HTR-8/SVneo (cell line): ENCODE measurements around the gene ZNF783.
"Not testable (repeated sequence)": the region's sequence is repeated elsewhere in the genome, so short reads cannot be mapped to it uniquely, and the experiment has no call there.

ENCODE experiments used
- DNase-seq: peaks from one replicate; pipeline ENCODE4 v3.0.0; 2011; ENCODE audit warnings: low spot score, mixed read lengths; ENCODE audit not compliant: insufficient read length
- FAIRE-seq: peaks from 2 replicates; lab custom pipeline; 2011; peaks lifted over from hg19 to GRCh38; lab: Jason Lieb, UNC

The ZNF783 gene

DNA sequence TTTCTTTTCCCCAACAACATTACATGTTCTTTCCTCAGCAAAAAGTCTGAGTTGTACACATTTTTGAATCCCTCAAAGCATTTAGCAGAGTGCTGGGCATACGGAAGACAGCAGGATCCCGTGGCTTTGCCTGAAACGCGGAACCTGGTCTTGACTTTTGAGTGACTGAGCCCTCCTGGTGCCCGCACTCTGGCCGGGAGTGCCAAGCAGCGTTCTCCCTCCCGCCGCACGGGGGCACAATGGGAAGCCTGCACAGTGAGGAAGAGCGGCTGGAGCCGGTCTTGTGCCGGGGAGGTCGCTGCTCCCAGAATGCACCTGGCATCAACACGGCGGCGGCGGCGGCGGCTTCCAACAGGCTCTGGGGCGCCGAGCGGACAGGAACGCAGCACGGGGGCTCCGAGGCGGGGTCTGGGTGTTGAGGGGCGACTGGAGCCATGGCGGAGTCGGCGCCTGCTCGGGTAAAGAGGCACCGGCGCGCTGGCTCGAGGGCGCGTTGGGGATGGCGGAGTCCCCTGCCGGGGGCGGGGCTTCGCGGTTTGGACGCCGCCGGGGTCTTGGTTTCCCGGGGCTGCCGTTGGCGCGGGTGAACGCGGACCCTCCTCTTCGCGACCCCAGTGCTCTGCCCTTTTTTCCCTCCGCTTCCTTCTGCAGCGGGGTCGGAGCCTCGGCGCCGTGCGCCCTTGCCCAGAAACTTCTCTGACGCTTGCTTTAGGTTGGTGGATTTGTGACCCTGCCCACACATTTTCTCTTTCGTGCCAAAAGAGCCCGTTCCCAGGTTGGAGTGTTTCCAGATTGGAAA, 22.5 kb upstream of the ZNF783 start, which contains the start of gene ZNF212:
Gene ZNF212 (plus strand): TSS at position 307 of the 799 bp plus-strand sequence. CDS start 128 bp downstream, at position 435.
- FAIRE-seq: no peak
- peak; percentile 93 for DNase-seq

DNA sequence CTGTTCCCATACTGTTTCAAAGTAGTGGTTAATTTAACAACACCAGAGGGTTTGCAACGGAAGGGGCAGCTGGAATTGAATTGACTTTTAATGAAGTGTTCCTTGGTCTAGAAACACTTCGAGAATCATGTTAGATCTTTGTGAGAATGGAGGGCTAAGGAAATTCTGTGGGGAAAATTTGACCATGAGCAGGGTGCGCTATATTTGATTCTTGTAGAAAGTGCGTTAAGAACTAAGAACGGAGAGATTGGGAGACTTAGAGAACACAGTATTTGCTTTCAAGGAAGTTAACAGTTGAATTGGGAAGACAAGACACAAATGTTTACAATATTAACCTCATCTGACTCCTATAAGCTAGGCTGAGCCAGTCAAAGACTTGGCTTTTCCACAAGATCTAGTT, 21.4 kb upstream of the ZNF783 start:
- FAIRE-seq: no peak
- no peak for DNase-seq

- DNase-seq (no peak), FAIRE-seq (no peak)
Observed at GRCh38 chr7:149241696-149242095, 20.3 kb upstream of the ZNF783 start.

- FAIRE-seq: no peak
Observed at GRCh38 chr7:149245244-149245643, 16.8 kb upstream of the ZNF783 start.

DNA sequence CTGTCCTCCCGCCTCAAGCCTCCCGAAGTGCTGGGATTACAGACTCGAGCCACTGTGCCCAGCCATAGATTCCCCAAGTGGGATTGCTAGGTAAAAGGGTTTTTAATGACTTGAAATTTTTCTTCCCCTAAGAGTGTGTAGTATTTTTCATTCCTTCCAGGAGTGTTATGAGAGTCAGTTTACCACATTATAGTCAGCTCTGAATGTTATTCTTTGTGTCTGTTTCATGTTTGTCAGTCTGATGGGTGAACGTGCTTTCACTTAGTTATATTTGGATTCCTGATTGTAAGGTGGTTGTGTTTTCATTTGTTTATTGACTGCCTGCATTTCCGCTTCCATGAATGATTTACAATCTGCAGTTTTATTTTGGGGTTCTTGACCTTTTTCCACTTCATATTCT, 16.3 kb upstream of the ZNF783 start:
- no peak for DNase-seq
- no peak for FAIRE-seq

More at GRCh38 chr7:149245244-149245643, 16.8 kb upstream of the ZNF783 start:
- DNase-seq: no peak

- DNase-seq (no peak), FAIRE-seq (no peak)
Observed at GRCh38 chr7:149248777-149249176, 13.2 kb upstream of the ZNF783 start.

- not testable (repeated sequence) for DNase-seq, FAIRE-seq
Observed at GRCh38 chr7:149250151-149250550, 11.8 kb upstream of the ZNF783 start.

DNA sequence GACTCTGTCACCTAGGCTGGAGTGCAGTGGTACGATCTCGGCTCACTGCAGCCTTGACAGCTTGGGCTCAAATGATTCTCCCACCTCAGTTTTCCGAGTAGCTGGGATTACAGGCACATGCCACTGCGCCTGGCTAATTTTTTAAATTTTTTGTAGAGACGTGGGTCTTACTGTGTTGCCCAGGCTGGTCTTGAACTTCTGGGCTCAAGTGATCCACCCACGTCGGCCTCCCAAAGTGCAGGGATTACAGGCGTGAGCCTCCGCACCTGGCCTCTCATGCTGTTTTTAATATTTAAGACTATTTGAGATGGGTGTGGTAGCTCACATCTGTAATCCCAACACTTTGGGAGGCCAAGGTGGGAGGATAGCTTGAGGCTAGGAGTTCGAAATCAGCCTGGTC, 10.5 kb upstream of the ZNF783 start:
- not testable (repeated sequence) for FAIRE-seq, DNase-seq

DNA sequence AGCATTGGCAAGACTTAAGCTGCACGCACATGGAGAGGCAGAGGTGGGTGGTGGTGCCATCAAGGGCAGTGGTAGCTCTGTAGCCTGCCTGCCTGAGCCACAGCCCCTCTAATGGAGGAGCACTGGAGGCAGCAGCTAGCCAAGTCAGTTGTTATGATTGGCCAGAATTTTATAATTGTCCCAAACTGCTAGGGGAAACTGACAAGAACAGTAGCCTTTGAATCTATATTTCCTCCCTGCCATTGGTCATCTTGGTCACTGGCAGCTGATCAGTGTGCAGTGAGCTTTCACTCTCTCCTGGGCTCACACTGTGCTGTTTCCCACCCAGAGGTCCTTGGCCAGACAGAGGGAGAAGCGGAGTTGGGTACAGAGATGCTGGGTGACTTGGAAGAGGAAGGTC, 9.6 kb upstream of the ZNF783 start:
- DNase-seq (no peak), FAIRE-seq (no peak)

DNA sequence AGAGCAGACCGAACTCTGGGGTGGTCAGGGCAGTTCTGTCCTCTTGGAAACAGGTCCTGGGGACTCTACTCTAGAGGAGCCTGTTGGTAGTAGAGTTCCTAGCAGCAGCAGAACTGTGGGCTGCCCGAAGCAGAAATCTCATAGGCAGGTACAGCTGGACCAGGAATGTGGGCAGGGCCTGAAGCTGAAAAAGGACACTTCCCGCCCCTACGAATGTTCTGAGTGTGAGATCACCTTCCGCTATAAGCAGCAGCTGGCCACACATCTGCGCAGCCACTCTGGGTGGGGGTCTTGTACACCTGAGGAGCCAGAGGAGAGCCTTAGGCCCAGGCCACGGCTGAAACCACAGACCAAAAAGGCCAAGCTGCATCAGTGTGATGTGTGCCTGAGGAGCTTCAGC, 8.3 kb upstream of the ZNF783 start:
- DNase-seq (no peak), FAIRE-seq (no peak)

DNA sequence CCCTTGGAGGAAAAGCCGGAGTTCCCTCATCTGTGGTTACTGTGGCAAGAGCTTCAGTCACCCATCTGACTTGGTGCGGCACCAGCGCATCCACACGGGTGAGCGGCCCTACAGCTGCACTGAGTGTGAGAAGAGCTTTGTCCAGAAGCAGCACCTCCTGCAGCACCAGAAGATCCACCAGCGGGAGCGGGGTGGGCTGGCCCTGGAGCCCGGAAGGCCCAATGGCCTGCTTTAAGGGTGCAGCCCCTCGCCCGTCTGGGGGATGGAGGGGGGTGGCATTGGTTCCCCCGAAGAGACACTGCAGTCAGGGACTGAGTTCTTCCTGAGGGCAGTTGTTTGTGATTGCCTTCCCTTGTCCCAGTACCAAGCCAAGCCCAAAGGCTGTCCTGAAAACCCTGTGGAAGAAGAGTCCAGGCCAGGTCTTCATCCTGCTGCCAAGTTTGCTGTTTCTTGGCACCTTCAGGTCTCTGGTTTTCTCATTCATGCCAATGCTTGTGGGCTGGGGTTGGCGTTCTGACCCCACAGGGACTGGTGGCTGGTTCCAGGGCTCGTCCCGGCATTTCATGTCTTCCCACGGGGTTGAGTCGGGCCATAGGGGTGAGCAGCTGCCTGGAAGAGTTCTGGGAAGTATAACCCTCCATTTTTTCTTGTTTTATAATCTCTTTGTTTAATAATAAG, 7.7 kb upstream of the ZNF783 start:
- FAIRE-seq (no peak), DNase-seq (no peak)

GRCh38 chr7:149255174-149255573, 6.8 kb upstream of the ZNF783 start:
- FAIRE-seq: no peak

DNA sequence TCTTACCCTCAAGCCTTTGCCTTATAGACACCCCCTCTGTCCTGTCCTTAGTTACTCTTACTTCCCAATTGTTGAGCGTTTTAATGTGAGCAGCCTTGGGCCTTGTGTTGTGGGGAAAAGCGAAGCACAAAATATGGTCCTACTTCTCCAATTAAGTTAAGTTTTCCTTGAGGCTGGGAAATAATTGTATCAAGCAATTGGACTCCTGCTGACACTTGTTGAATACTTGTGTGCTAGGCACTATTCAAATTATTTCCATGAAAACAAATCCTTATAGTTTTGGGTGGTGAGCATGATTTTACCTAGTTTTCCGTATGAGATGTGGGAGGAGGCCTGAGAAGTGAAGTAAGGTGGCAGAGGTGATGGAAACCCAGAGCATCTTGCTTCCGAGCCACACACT, 5.4 kb upstream of the ZNF783 start:
- DNase-seq (no peak), FAIRE-seq (no peak)

More at GRCh38 chr7:149255174-149255573, 6.8 kb upstream of the ZNF783 start:
- DNase-seq: no peak

DNA sequence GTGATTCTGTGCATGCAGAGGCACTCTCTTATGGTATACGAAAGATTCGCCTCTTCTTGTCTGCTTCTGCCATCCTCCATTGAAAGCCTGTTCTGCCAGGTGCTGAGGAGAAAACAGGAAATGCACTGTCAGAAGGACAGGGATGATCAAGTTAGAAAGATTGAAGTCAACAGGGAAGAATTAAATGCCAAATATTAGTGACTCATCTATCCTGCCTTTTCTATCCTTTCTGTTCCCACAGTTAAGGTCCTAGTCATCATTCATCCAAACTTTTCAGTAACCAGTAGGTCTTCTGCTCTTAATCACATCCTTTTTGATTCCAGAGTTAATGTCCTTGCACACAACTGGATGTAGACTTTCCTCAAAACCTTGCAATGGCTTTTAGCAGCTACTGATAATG, 4.8 kb upstream of the ZNF783 start:
- no peak for DNase-seq
- FAIRE-seq: no peak

DNA sequence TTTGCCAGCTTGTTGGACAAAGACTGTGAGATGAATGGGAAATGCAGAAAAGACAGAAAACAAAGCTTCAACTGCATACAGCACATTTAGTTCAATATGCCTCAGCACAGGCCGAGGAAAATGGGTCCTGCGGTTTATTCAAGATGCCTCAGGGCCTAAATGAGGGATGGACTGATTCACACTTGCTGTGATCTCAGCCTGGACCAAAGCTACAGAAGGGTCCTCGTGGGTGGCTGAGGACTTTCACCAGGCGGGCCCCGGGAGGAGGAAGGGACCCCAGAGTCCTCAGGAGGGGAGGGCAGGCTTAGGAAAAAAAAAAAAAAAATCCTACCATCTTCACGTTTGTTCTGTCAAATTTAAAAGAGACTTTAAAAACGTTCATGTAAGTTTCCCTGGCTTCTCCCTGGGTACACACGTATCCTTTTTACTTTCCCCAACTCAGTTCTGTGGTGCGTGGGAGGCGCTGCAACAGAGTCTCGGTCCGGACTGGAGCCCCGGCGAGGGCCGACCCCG, 624 bp upstream of the ZNF783 start:
- FAIRE-seq (no peak), DNase-seq (peak; percentile 31)

GRCh38 chr7:149266451-149266850, 4.5 kb downstream of the ZNF783 start:
- FAIRE-seq: no peak

DNA sequence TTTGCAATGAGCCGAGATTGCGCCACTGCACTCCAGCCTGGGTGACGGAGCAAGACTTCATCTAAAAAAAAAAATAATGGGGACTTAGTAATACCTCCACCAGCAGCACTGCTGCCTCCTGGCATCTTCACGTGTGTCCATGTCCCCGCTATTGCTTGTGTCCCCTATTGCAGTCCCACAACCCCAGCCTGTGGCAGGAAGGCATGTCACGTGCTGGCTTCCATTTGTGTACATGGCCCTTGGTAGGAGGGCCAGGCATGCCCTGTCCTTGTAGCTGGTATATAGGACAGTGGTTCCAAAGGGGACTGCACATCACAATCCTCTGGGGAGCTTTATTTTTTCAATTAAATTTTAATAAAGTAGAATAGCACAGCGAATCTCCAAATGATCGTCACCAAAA, 5.7 kb downstream of the ZNF783 start:
- DNase-seq (no peak), FAIRE-seq (no peak)

More at GRCh38 chr7:149266451-149266850, 4.5 kb downstream of the ZNF783 start:
- DNase-seq: no peak

GRCh38 chr7:149274424-149274823, 12.4 kb downstream of the ZNF783 start:
- FAIRE-seq, DNase-seq: not testable (repeated sequence)

DNA sequence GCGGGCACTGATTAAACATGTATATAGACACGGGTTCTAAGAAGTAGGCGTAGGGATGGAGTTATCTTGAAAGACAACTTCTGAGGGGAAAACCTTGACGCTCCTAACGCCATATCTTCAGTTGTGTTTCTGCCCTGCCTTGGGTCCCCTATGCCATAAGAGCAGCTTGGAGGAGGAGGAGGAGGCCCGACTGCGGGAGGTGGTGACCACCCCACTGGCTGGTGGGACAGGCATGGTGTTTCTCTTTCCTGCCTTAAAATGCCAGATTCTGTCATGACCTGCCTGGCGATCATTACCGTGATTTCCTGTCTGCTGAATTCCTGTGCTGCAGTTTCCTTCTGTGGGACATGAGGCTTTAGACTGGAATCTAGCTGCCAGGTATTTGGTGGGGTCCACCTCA, 15.9 kb downstream of the ZNF783 start:
- DNase-seq (no peak), FAIRE-seq (no peak)

GRCh38 chr7:149278396-149278795, 16.4 kb downstream of the ZNF783 start:
- DNase-seq: no peak
- FAIRE-seq: no peak

- FAIRE-seq (no peak), DNase-seq (no peak)
Observed at GRCh38 chr7:149279111-149279743, 17.2 kb downstream of the ZNF783 start.
